ENCODE results near the gene PNPLA2.

DNA sequence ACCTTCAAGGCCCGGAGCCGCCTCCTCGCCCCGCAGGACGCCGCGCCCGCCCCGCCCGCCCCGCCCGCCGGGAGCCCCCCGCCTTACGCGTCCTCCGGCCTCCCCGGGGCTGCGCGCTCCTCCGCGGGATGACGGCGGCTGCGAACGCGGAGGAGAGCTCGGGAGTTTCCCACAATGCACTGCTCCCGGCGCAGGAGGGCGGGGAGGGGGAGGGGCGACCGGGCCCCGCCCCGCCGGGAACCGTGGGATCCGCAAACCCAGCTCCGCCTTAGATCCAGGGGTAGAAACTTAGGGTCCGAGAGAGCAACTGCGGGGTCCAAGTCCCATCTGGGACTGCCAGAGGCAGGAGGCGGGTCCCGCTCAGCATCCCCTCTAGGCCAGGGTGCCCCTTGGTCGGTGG is 28.8 kb upstream of the PNPLA2 start, which contains the start of gene CEND1:
- TF ChIP-seq SUZ12 (IDR thresholded peaks at IDR 0.05; ENCODE audit: extremely low read depth, insufficient read depth, insufficient read length): no peak
- no peak for TF ChIP-seq YY1 (IDR thresholded peaks at IDR 0.05; ENCODE audit: insufficient read depth, insufficient read length)

Data from NT2/D1 (cell line).